ENCODE data around the gene AFDN. TPM values are rescaled to one million over a fixed set of nuclear protein-coding genes. Genes with fewer than 3 reads are reported as not detected.

Gene AFDN
- total and polyA plus RNA-seq, 2 donors (not counting 1 experiment from before 2014, with no cell fraction given), result 21.0 to 57.1 TPM

DNA sequence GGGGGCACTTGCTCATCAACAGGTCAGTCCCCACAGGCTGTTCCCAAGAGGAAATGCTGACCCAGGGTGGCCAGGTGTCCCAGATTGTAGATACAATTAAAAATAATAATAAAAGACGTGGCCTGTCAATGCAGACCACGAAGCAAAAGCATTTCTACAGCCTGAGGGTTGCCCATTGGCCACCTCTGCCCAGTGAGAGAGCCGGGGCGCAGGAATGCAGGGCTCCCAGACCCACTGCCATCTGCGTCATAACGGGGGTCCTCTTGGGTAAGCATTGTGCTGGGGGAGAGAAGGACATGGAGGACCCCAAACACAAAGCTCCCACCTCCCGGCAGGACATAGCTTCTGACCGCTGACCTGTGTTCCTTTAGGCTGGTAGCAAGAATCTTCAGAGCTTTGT lies 22.9 kb upstream of the AFDN start:
- no peak overlapping the region for H3K4me2 ChIP-seq (ENCODE audit: extremely low read depth, insufficient read depth, low read length)
- no peaks in the 10 kb centered on the region for H4K20me1 ChIP-seq (ENCODE audit: control insufficient read depth, extremely low read depth, insufficient read depth, low read length)
- TF ChIP-seq, protein P1, sequence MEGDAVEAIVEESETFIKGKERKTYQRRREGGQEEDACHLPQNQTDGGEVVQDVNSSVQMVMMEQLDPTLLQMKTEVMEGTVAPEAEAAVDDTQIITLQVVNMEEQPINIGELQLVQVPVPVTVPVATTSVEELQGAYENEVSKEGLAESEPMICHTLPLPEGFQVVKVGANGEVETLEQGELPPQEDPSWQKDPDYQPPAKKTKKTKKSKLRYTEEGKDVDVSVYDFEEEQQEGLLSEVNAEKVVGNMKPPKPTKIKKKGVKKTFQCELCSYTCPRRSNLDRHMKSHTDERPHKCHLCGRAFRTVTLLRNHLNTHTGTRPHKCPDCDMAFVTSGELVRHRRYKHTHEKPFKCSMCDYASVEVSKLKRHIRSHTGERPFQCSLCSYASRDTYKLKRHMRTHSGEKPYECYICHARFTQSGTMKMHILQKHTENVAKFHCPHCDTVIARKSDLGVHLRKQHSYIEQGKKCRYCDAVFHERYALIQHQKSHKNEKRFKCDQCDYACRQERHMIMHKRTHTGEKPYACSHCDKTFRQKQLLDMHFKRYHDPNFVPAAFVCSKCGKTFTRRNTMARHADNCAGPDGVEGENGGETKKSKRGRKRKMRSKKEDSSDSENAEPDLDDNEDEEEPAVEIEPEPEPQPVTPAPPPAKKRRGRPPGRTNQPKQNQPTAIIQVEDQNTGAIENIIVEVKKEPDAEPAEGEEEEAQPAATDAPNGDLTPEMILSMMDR (conservative IDR thresholded peaks at IDR 0.05 in 1 of 2, IDR thresholded peaks at IDR 0.05 in 1 of 2; ENCODE audit: low read depth in 1 of 2, low read length in 2 of 2), result no peak
- no peak for TF ChIP-seq EZH2 (IDR thresholded peaks at IDR 0.05; ENCODE audit: low read length, missing control alignments)
- H3K79me2 ChIP-seq (ENCODE audit: control insufficient read depth, insufficient read depth, low read length), result no peaks in the 10 kb centered on the region
- H3K4me3 ChIP-seq (replicated peaks in 1 of 4; ENCODE audit: control extremely low read depth in 1 of 4, insufficient read depth in 1 of 4, low read depth in 3 of 4, low read length in 4 of 4), result no peak overlapping the region
- no peak for DNase-seq (ENCODE audit: low read depth in 2 of 2)
- H2AFZ ChIP-seq (ENCODE audit: low read length), result no peak overlapping the region
- H3K9ac ChIP-seq (ENCODE audit: insufficient read depth, low read length), result no peak overlapping the region
- no peaks in the 10 kb centered on the region for H3K9me3 ChIP-seq (ENCODE audit: control insufficient read depth, insufficient read depth, low read depth, low read length)
- H3K27me3 ChIP-seq (ENCODE audit: control insufficient read depth, insufficient read depth, low read length), result no peaks in the 10 kb centered on the region
- H3K27ac ChIP-seq (ENCODE audit: insufficient read depth, low read length), result no peak overlapping the region
- no peaks in the 10 kb centered on the region for H3K36me3 ChIP-seq (ENCODE audit: control insufficient read depth, insufficient read depth, low read length)
- H3K4me1 ChIP-seq (ENCODE audit: control insufficient read depth, extremely low read depth, insufficient read depth, low read length), result no peaks in the 10 kb centered on the region

DNA sequence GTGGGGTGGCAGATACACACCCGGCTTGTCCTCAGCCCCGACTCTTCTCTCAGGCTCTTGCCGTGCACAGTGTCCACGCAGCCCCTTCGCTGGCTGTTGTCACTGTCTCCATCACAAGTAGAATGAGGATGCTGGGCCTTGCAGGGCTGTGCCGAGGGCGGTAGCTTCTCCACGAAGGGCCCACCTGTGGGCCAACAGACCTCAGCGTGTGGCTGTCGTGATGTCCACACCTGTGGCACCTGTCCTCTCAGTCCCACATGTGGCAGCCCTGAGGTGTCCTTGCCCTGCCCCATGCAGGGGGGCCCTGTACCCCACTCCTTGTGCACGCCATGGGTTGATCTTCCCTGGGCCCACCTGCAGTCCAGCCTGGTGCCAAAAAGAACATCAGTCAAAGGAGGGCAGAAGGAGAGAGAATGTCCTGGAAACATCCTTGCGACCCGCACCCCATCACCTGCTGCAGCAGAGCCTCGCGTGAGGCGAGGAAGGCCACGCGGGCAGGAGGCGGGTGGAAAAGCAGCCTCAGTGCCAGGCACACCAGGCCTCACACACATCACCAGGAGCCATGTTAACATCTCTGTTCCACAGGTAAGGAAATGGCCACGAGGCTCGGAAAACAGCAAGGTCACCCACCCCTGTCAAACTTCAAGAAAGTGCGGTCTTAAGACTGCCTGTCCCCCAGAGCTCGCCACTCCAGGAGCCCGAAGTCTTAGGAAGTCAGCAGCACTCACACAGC lies 22.3 kb upstream of the AFDN start:
- Histone ChIP-seq H3K36me3 (ENCODE audit: control insufficient read depth, insufficient read depth, low read length) (no peaks in the 10 kb centered on the region), H3K79me2 (ENCODE audit: control insufficient read depth, insufficient read depth, low read length) (no peaks in the 10 kb centered on the region), H3K9ac (ENCODE audit: insufficient read depth, low read length) (no peak overlapping the region), H4K20me1 (ENCODE audit: control insufficient read depth, extremely low read depth, insufficient read depth, low read length) (no peaks in the 10 kb centered on the region), H3K4me1 (ENCODE audit: control insufficient read depth, extremely low read depth, insufficient read depth, low read length) (no peaks in the 10 kb centered on the region), H3K27ac (ENCODE audit: insufficient read depth, low read length) (no peak overlapping the region), H3K9me3 (ENCODE audit: control insufficient read depth, insufficient read depth, low read depth, low read length) (no peaks in the 10 kb centered on the region), H3K4me3 (replicated peaks in 1 of 4; ENCODE audit: control extremely low read depth in 1 of 4, insufficient read depth in 1 of 4, low read depth in 3 of 4, low read length in 4 of 4) (no peak overlapping the region), H2AFZ (ENCODE audit: low read length) (no peak overlapping the region), H3K27me3 (ENCODE audit: control insufficient read depth, insufficient read depth, low read length) (no peaks in the 10 kb centered on the region), H3K4me2 (ENCODE audit: extremely low read depth, insufficient read depth, low read length) (no peak overlapping the region)
- DNase-seq (ENCODE audit: low read depth in 2 of 2), result no peak
- TF ChIP-seq, protein P1 (conservative IDR thresholded peaks at IDR 0.05 in 1 of 2, IDR thresholded peaks at IDR 0.05 in 1 of 2; ENCODE audit: low read depth in 1 of 2, low read length in 2 of 2), result no peak
- no peak for TF ChIP-seq EZH2 (IDR thresholded peaks at IDR 0.05; ENCODE audit: low read length, missing control alignments)

DNA sequence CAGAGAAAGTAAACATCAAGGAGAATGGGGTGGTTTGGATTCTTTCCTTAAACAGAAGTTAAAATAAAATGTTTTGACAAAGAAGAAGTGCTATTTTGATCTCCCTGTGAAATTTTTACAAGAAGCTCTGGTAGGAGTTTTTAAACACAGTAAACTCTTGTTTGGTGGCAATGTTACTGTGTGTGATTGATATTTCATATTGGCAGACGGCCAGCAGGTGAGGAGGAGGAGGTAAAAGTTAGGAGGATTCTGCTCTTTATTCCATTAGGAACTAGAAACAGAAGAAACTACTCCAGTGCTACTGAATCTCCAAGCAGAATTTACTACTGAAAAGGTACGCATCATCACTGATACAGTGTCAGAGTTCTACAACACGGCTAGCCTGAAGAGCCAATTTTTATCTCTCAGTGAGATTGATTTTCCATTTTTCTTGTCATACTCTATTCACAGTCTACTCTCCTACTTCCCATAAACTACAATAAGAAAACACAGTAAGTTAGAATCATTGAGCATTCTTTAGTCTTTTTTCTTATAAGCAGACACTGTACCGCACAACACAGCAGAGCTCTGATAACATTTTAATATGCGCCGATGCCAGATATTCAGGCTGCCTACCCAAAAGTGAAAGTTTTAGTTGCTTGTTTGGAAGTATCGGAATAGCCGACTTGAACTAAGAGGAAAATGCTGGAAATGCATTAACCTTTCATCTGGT lies 21.2 kb upstream of the AFDN start:
- no peaks in the 10 kb centered on the region for H3K36me3 ChIP-seq (ENCODE audit: control insufficient read depth, insufficient read depth, low read length)
- TF ChIP-seq EZH2 (IDR thresholded peaks at IDR 0.05; ENCODE audit: low read length, missing control alignments), result no peak
- TF ChIP-seq, protein P1 (conservative IDR thresholded peaks at IDR 0.05 in 1 of 2, IDR thresholded peaks at IDR 0.05 in 1 of 2; ENCODE audit: low read depth in 1 of 2, low read length in 2 of 2), result no peak
- H3K9me3 ChIP-seq (ENCODE audit: control insufficient read depth, insufficient read depth, low read depth, low read length), result no peaks in the 10 kb centered on the region
- no peak overlapping the region for H3K4me3 ChIP-seq (replicated peaks in 1 of 4; ENCODE audit: control extremely low read depth in 1 of 4, insufficient read depth in 1 of 4, low read depth in 3 of 4, low read length in 4 of 4)
- H3K4me1 ChIP-seq (ENCODE audit: control insufficient read depth, extremely low read depth, insufficient read depth, low read length), result no peaks in the 10 kb centered on the region
- no peaks in the 10 kb centered on the region for H4K20me1 ChIP-seq (ENCODE audit: control insufficient read depth, extremely low read depth, insufficient read depth, low read length)
- no peak overlapping the region for H2AFZ ChIP-seq (ENCODE audit: low read length)
- no peak for DNase-seq (ENCODE audit: low read depth in 2 of 2)
- no peak overlapping the region for H3K9ac ChIP-seq (ENCODE audit: insufficient read depth, low read length)
- no peaks in the 10 kb centered on the region for H3K27me3 ChIP-seq (ENCODE audit: control insufficient read depth, insufficient read depth, low read length)
- no peak overlapping the region for H3K4me2 ChIP-seq (ENCODE audit: extremely low read depth, insufficient read depth, low read length)
- no peak overlapping the region for H3K27ac ChIP-seq (ENCODE audit: insufficient read depth, low read length)
- H3K79me2 ChIP-seq (ENCODE audit: control insufficient read depth, insufficient read depth, low read length), result no peaks in the 10 kb centered on the region
